GM12873 (cell line): ENCODE measurements around the gene GFPT2.

Experiments
- TF ChIP-seq, protein P1 (sequence below): IDR thresholded peaks from 2 replicates; pipeline ENCODE4 v1.5.1; 2012; ENCODE audit warnings: low read depth, mild to moderate bottlenecking, moderate library complexity, low read length, control low read depth; ENCODE audit not compliant: insufficient read depth; ENCODE audit errors: missing control alignments

GFPT2 gene

DNA sequence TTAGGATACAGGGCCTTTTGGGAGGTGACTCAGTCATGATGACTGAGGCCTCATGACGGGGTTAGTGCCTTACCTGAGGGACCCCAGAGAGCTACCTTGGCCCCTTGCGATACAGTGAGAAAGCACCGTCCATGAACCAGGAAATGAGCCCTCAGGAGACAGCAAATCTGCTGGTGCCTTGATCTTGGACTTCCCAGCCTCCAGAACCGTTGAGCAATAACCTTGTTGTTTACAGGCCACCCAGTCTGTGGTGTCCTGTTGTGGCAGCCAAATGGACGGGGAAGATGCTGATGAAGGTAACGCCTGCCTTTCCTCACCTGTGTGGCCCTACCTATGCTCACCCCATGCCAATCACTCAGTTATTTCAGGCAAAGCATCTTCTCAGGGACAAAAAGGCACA, 5.6 kb upstream of the GFPT2 start:
- TF ChIP-seq, protein P1, sequence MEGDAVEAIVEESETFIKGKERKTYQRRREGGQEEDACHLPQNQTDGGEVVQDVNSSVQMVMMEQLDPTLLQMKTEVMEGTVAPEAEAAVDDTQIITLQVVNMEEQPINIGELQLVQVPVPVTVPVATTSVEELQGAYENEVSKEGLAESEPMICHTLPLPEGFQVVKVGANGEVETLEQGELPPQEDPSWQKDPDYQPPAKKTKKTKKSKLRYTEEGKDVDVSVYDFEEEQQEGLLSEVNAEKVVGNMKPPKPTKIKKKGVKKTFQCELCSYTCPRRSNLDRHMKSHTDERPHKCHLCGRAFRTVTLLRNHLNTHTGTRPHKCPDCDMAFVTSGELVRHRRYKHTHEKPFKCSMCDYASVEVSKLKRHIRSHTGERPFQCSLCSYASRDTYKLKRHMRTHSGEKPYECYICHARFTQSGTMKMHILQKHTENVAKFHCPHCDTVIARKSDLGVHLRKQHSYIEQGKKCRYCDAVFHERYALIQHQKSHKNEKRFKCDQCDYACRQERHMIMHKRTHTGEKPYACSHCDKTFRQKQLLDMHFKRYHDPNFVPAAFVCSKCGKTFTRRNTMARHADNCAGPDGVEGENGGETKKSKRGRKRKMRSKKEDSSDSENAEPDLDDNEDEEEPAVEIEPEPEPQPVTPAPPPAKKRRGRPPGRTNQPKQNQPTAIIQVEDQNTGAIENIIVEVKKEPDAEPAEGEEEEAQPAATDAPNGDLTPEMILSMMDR = no peak

DNA sequence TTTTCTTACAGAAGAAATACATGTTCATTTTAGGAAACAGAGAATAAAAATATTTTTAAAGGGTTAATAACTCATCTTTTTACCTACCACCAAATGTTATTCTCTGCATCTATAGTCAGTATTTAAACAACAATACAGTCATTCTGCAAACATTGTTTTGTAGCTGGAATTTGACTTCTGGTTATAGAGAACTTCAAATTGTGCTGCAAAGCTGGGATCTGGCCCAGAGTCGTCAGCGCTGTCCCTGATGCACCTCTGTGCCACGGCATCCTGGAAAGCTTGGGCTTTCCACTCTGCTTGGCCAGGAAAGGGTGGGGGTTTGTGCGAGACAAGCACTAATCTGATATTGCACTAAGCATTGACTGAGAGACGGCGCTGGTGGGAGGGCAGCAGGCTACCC, 5.0 kb upstream of the GFPT2 start:
- TF ChIP-seq, protein P1 = no peak

DNA sequence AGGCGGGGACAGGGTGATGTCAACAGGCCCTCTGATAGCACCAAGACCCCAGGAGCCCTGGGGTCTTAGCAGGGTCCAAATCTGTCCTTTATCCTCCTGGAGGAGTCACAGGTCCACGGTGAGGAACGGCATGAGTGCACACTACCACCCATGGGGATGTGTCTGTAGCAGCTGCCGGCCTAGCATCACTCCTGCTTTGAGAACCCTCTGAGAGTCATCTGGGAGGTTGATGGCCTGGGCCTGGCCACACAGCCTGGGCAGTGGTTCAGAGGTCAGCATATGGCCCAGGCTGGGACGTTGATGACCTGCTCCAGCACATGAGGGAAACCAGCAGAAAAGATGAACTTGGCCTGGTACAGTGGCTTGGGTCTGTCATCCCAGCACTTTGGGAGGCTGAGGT, 1.8 kb upstream of the GFPT2 start:
- TF ChIP-seq, protein P1 = no peak

DNA sequence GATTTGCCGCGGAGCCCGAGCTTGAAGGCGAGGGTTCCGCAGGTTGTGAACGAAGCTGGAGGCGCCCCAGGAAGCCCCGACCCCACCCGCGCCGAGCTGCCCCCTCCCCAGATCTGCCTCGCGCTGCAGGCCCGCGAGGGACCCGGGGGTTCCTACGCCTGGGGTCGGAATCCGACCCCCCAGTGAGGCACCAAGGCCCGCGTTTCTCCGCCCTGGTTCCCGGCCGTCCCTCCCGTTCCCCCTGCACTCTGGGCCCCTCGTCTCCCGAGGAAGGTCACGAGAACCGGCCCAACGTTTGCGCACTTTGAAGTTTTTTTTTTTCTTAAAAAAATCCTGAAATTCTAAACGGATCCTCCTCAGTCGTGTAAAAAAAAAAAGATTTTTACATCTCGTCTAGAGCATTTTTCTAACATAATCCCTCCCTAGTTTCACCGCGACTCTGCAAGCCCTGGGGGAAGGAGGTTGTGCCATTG, 880 bp upstream of the GFPT2 start:
- TF ChIP-seq, protein P1 = no peak

DNA sequence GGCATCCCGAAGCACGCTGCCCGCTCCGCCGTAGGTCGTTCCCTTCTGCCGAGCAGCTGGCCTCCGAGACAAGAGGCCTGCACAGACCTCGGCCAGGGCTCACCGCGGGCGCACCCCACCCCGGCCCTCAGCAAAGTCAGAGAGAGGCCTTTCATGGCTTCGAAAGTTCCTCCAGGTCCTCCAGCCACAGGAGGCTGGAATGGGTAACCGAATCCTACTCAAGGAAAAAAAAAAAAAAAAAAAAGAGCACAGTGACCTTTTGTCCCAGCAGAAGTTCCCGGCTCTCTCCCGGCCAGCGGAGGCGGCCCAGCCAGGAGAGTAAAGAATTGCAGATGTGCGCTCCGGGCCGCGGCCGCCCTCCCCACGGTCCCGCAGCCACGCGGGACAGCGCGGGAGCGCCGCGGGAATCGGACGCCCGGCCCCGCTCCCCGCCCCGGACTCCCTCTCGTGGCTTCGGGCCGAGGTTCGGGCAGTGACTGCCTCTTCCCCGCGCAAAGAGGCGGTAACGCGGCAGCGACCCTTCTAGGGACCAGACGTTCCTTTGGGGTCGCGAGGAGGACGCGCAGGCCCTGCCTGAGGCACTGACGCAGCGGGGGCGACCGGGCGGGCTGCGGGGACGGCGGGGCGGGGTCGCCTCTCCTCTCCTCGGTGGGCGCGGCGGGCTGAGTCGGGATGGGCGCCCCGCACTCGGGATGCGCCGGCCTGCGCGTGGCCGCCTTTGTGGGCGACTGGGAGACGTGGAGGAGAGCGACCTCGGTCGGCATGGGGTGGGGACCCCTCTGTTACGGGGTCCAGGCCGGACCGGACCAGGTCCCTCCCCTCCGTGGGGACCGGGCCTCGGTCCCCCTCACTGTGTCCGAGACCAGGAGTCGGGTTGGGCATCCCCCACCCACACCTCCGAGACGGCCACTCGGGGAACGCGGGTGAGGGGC, 754 bp downstream of the GFPT2 start:
- TF ChIP-seq, protein P1 = no peak

DNA sequence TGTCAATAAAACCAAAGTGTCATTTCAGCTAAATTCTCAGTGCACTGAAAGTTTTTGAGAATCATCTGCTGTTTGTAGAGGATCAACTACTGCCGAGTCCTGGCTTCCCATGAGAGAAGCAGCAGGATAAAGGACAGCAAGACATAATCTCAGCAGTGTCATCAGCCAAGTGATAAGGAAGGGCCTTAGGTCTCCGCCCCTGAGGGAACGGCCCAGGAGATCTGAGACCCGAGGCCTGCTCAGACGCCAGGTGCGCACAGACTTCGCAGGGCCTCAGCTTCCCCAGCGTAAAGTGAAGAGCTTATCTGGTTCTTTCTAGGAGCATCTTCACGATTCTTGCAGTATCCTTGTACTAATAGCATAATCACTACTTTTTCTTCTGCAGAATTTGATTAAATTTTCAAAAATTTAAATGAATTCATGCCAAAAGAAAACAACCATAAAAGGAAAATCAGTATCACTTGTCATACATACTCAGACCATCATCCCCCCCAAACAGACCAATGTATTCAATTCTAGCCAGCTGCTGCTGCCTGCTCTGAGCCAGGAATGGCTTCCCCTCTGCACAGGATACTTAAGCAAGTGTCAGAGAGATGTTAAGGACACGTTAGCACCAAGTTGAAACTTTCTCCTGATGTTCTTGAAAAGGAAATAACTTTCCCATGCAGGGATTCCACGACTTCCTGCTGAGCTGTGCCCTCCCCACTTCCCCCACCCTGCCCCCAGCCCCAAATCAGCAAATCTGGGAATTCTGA, 2.2 kb downstream of the GFPT2 start:
- TF ChIP-seq, protein P1 = no peak

DNA sequence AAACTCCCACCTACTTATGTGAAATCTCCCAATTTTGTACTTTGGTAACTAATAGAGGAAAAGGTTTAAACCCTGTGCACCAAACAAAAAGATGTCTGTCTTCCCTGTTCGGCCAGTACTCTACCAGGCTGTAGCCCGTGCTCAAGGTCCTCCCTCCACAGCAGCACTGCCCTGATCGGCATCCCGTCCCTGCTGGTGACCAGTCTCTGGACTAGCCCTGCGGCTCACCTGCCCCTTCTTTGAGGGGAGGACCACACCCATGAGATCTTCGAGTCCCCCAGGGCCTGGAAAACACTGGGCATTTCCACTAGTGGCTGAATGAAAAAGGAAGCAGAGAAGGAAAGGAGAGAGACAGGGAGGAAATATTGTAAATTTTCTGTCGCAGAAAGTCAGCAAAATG, 2.8 kb downstream of the GFPT2 start:
- TF ChIP-seq, protein P1 = no peak
